GM12891 (cell line): ENCODE results near the gene HPRT1.

Source experiments
- DNase-seq: peaks from one replicate; pipeline ENCODE4 v3.0.0; 2011; ENCODE audit warnings: low spot score; ENCODE audit not compliant: insufficient read length
- FAIRE-seq: peaks from 2 replicates; lab custom pipeline; 2011; peaks lifted over from hg19 to GRCh38; lab: Jason Lieb, UNC
- PAX5 ChIP-seq: IDR thresholded peaks from 2 replicates; pipeline ENCODE4 v1.6.1; 2011; ENCODE audit warnings: low read length, moderate library complexity, mild to moderate bottlenecking; ENCODE audit not compliant: insufficient read depth, severe bottlenecking
- POLR2A ChIP-seq: IDR thresholded peaks from 2 replicates; pipeline ENCODE4 v1.6.1; 2011; ENCODE audit warnings: low read depth, low read length, control low read depth
- POLR2AphosphoS5 ChIP-seq: IDR thresholded peaks from 2 replicates; pipeline ENCODE4 v1.6.1; 2011; ENCODE audit warnings: low read depth, low read length, control low read depth
- POU2F2 ChIP-seq: IDR thresholded peaks from 2 replicates; pipeline ENCODE4 v1.6.1; 2011; ENCODE audit warnings: low read depth, mild to moderate bottlenecking, control low read depth, low read length, moderate library complexity
- SPI1 ChIP-seq: IDR thresholded peaks from 2 replicates; pipeline ENCODE4 v1.6.1; 2011; ENCODE audit warnings: low read depth, low read length, control low read depth
- TAF1 ChIP-seq: IDR thresholded peaks from 2 replicates; pipeline ENCODE4 v1.6.1; 2011; ENCODE audit warnings: low read depth, low read length, control low read depth

HPRT1 gene

GRCh38 chrX:134470013-134470412 lies 10.0 kb downstream of the HPRT1 start:
- FAIRE-seq (no peak), DNase-seq (no peak)
- TF ChIP-seq POLR2A (no peak), POU2F2 (no peak), TAF1 (no peak), POLR2AphosphoS5 (no peak), SPI1 (no peak), PAX5 (no peak)

- FAIRE-seq = no peak
- no peak for DNase-seq
- TF ChIP-seq POU2F2 (no peak), SPI1 (no peak), POLR2AphosphoS5 (no peak), PAX5 (no peak), POLR2A (no peak), TAF1 (no peak)
Observed at GRCh38 chrX:134472041-134472440, 12.1 kb downstream of the HPRT1 start.

GRCh38 chrX:134476284-134476683 lies 16.3 kb downstream of the HPRT1 start:
- FAIRE-seq (no peak), DNase-seq (no peak)
- TF ChIP-seq PAX5 (no peak), POU2F2 (no peak), SPI1 (no peak), POLR2A (no peak), POLR2AphosphoS5 (no peak), TAF1 (no peak)

GRCh38 chrX:134478374-134478773 lies 18.4 kb downstream of the HPRT1 start:
- FAIRE-seq (no peak), DNase-seq (no peak)
- TF ChIP-seq POLR2A (no peak), SPI1 (no peak), POLR2AphosphoS5 (no peak), POU2F2 (no peak), PAX5 (no peak), TAF1 (no peak)

GRCh38 chrX:134480061-134480460 lies 20.1 kb downstream of the HPRT1 start:
- no peak for DNase-seq
- FAIRE-seq = no peak
- no peak for TF ChIP-seq POU2F2
- TF ChIP-seq SPI1 = no peak
- TF ChIP-seq POLR2A = no peak
- no peak for TF ChIP-seq TAF1
- TF ChIP-seq POLR2AphosphoS5 = no peak
- TF ChIP-seq PAX5 = no peak

- TF ChIP-seq SPI1 (no peak), POLR2A (no peak), PAX5 (no peak), TAF1 (no peak), POLR2AphosphoS5 (no peak), POU2F2 (no peak)
- FAIRE-seq (no peak), DNase-seq (no peak)
Observed at GRCh38 chrX:134481339-134481738, 21.4 kb downstream of the HPRT1 start.

GRCh38 chrX:134482371-134482770 lies 22.4 kb downstream of the HPRT1 start:
- TF ChIP-seq POLR2AphosphoS5 (no peak), TAF1 (no peak), PAX5 (no peak), POLR2A (no peak), SPI1 (no peak), POU2F2 (no peak)
- no peak for FAIRE-seq
- DNase-seq = no peak

- FAIRE-seq = peak; percentile 35
- no peak for DNase-seq
- TF ChIP-seq POLR2AphosphoS5 = no peak
- no peak for TF ChIP-seq TAF1
- TF ChIP-seq POLR2A = no peak
- no peak for TF ChIP-seq POU2F2
- no peak for TF ChIP-seq SPI1
- TF ChIP-seq PAX5 = no peak
Observed at GRCh38 chrX:134484039-134484438, 24.1 kb downstream of the HPRT1 start.

GRCh38 chrX:134501941-134502340 lies 42.0 kb downstream of the HPRT1 start:
- FAIRE-seq = no peak
- TF ChIP-seq POLR2A (no peak), POLR2AphosphoS5 (no peak), PAX5 (no peak), POU2F2 (no peak), TAF1 (no peak), SPI1 (no peak)
- no peak for DNase-seq

- TF ChIP-seq POU2F2 (no peak), POLR2AphosphoS5 (no peak), TAF1 (no peak), PAX5 (no peak), SPI1 (no peak), POLR2A (no peak)
- DNase-seq (no peak), FAIRE-seq (no peak)
Observed at GRCh38 chrX:134502686-134503085, 42.7 kb downstream of the HPRT1 start.
